Astrocyte (in vitro differentiated cells and primary cell): ENCODE measurements around the gene PADI2.

ENCODE experiments used
- CTCF ChIP-seq: IDR thresholded peaks from 2 replicates; pipeline ENCODE4 v1.5.1; 2011; ENCODE audit warnings: low read depth, mild to moderate bottlenecking, inconsistent platforms, low read length, moderate library complexity; ENCODE audit not compliant: insufficient read depth
- EZH2 ChIP-seq: IDR thresholded peaks from 2 replicates; pipeline ENCODE4 v1.6.1; 2012; ENCODE audit warnings: mild to moderate bottlenecking, low read length, inconsistent platforms; ENCODE audit not compliant: insufficient read depth

- TF ChIP-seq EZH2 (no peak), CTCF (peak; percentile 85)
Measured at GRCh38 chr1:17045634-17046333, 73.5 kb downstream of the PADI2 start.
